Measurements from ENCODE around the gene JMJD1C.

GRCh38 chr10:63155388-63156020 lies 310.3 kb downstream of the JMJD1C start:
- TF ChIP-seq CTCF (IDR thresholded peaks at IDR 0.05) = no peak
- TF ChIP-seq POLR2A (IDR thresholded peaks at IDR 0.05) = no peak
